Adrenal gland (tissue), 5 donors: ENCODE data around the gene TENM4.

Experiments used
- POLR2A ChIP-seq, 2 donors: fragments of 450-650 bp; IDR thresholded peaks; one replicate each; pipeline ENCODE4 v1.6.1; 2017; ENCODE audit warnings: antibody characterized with exemption in 2 of 2, mild to moderate bottlenecking in 2 of 2, moderate library complexity in 1 of 2
- TF ChIP-seq, protein P1 (sequence below), 6 experiments: fragments of 450-650 bp in 4 of 6; fragments of 200-600 bp in 2 of 6; sonication (generic) in 1 of 6; IDR thresholded peaks; 1 replicate in 5 of 6; 2 replicates in 1 of 6; pipeline versions ENCODE4 v1.5.1 to v1.8.0; 2016 to 2021; ENCODE audit warnings: antibody characterized with exemption in 6 of 6, mild to moderate bottlenecking in 2 of 6, moderate library complexity in 1 of 6
- donor health status: DM: no; HTN: no; CAD: no.

- TF ChIP-seq POLR2A (IDR thresholded peaks at IDR 0.05): no peak
- TF ChIP-seq, protein P1, sequence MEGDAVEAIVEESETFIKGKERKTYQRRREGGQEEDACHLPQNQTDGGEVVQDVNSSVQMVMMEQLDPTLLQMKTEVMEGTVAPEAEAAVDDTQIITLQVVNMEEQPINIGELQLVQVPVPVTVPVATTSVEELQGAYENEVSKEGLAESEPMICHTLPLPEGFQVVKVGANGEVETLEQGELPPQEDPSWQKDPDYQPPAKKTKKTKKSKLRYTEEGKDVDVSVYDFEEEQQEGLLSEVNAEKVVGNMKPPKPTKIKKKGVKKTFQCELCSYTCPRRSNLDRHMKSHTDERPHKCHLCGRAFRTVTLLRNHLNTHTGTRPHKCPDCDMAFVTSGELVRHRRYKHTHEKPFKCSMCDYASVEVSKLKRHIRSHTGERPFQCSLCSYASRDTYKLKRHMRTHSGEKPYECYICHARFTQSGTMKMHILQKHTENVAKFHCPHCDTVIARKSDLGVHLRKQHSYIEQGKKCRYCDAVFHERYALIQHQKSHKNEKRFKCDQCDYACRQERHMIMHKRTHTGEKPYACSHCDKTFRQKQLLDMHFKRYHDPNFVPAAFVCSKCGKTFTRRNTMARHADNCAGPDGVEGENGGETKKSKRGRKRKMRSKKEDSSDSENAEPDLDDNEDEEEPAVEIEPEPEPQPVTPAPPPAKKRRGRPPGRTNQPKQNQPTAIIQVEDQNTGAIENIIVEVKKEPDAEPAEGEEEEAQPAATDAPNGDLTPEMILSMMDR (IDR thresholded peaks at IDR 0.05): peak in 2 of 6 experiments; percentile 22 to 25
Observed at GRCh38 chr11:79062814-79063762, 377.7 kb downstream of the TENM4 start.
